ENCODE results near the gene NBAS.
"Not testable (repeated sequence)": the region's sequence is repeated elsewhere in the genome, so short reads cannot be mapped to it uniquely, and the experiment has no call there.

DNA sequence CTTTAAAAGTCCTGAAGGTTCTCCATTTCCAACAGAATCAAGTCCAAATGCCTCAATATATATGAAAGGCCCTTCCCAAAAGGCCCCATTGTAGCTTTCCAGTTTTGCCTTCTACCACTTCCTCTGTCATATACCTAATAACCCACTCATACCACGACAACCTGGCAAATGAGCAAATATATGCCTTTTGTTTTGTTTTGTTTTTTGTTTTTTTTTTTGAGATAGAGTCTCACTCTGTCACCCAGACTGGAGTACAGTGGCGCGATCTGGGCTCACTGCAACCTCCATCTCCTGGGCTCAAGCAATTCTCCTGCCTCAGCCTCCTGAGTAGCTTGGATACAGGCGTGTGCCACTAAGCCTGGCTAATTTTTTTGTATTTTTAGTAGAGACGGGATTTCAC, 20.6 kb downstream of the NBAS start:
- TF ChIP-seq, protein P1, sequence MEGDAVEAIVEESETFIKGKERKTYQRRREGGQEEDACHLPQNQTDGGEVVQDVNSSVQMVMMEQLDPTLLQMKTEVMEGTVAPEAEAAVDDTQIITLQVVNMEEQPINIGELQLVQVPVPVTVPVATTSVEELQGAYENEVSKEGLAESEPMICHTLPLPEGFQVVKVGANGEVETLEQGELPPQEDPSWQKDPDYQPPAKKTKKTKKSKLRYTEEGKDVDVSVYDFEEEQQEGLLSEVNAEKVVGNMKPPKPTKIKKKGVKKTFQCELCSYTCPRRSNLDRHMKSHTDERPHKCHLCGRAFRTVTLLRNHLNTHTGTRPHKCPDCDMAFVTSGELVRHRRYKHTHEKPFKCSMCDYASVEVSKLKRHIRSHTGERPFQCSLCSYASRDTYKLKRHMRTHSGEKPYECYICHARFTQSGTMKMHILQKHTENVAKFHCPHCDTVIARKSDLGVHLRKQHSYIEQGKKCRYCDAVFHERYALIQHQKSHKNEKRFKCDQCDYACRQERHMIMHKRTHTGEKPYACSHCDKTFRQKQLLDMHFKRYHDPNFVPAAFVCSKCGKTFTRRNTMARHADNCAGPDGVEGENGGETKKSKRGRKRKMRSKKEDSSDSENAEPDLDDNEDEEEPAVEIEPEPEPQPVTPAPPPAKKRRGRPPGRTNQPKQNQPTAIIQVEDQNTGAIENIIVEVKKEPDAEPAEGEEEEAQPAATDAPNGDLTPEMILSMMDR (IDR thresholded peaks at IDR 0.05; ENCODE audit: low read length) = not testable (repeated sequence)
- not testable (repeated sequence) for TF ChIP-seq EZH2 (IDR thresholded peaks at IDR 0.05; ENCODE audit: borderline replicate concordance, low read length)

Measured in OCI-LY1 (cell line).